GM21381 (cell line): ENCODE results near the gene CRYBA2.
A peak's percentile ranks its signal among the peaks of the same experiment; 100 is the strongest.

Experiments
- ATAC-seq: cut with Tn5 transposase; IDR thresholded peaks from one replicate; pipeline ENCODE4 v1.9.1; 2021; ENCODE audit warnings: mild to moderate bottlenecking, moderate library complexity; ENCODE audit not compliant: unreplicated experiment

Gene CRYBA2, protein sequence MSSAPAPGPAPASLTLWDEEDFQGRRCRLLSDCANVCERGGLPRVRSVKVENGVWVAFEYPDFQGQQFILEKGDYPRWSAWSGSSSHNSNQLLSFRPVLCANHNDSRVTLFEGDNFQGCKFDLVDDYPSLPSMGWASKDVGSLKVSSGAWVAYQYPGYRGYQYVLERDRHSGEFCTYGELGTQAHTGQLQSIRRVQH

DNA sequence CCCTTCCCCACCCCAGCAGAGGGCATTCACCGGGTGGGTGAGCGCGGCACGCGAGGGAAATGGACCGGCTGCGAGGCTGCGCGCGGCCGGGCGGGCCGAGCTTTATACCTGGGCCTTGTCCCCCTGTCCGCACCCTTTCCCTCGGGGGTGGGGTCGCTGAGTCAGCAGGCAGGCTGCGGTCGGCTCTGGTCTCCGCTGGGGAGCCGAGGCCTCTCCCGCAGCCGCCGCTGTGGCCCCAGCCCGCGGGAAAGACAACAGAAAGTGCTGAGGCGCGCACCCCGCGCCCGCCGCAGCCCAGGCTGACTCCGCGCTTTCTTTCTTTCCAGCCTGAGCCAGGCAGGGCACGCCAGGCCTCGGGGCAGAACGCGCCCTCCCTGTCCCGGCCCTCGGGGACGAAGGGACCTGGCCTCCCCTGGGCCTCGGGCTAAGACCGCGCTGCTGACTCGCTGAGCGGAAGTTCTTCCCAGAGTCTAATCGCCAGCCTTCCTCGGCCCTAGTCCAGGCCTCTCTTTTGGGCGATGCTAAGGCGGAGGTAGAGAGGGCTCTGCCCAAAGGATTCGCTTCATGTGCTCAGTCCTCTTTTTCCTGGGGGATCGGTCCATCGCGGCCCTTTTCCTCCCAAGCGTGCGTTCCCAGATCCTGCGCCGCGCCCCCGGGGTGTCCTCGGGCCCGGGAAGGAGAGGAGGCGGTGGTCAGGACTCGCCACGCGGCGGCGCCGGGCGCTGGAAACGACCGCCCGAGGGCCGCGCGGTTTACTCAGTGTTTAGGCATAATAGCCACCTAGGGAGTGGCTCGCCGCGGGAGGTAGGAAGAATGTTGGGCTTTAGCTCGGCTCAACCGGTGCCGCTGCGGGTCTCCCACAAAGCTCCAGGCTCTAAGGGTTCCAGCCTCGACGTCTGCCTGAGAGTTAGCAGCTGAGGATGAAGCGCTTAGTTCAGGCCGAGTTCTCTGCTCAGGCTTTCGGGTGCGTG, at the start of gene CRYBA2:
TSS of gene CRYBA2 (minus strand) at position 78 of the 971 bp plus-strand sequence. CDS start 246 bp downstream, outside the sequence.
- ATAC-seq: no peak

DNA sequence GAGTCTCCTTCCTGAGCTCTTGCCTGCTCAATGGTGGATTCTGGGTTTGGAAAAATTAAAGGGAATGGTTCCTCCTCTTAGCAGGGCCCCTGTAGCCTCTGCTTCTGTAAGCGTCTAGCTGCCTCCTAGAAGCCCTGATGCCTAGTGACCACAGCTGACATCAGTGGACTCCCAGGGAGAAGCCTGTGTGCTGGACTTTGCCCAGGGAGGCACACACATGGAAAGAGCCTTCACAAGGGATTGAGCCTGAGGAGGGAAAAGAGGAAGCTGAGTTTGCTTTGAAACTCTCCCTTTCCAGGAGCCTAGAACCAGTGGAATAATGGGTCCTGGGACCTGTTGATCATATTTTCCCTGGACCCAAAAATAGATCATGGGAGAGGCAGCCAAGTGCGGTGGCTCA, 49.5 kb upstream of the CRYBA2 start:
- ATAC-seq: no peak

DNA sequence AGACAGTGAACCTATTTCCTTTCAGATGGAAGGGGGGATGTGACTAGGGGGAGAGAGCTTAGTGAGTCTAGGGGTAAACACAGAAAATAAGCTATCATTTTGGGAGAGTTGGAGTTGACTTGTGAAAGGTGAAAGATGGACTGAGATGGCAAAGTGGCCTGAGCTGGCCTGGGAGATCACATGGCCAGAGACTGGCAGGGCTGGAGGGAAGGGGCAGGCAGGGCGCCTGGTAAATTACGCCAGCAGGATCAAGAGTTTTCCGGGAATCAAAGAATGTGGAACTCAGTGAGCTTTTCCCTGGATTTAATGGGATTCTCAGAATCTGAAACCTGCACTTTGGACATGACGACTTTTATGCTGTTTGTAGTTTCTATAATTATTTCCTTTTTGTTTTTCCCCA, 48.9 kb upstream of the CRYBA2 start:
- no peak for ATAC-seq

DNA sequence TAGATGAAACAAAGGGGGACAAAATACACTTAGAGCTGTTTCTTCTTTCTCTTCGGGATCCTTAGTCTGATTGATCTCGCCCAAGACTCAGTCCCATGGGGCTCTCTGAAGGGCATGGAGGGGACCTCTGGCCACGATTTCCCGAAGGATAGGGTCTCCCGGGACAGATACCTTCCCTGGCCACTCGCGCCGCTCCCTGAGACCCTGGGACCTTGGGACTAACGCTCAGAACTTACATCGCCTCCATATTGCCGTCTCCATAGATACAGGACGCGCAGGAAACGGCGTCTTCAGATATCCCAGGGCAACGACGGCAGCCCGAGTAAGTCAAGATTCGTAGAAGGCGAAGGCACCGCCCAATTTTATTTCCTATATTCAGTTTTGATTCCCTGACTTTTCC, 48.0 kb upstream of the CRYBA2 start, which contains the start of gene CFAP65:
TSS of gene CFAP65 (minus strand) at position 265 of the 400 bp plus-strand sequence. CDS start 2,468 bp downstream, outside the sequence.
- ATAC-seq: no peak

DNA sequence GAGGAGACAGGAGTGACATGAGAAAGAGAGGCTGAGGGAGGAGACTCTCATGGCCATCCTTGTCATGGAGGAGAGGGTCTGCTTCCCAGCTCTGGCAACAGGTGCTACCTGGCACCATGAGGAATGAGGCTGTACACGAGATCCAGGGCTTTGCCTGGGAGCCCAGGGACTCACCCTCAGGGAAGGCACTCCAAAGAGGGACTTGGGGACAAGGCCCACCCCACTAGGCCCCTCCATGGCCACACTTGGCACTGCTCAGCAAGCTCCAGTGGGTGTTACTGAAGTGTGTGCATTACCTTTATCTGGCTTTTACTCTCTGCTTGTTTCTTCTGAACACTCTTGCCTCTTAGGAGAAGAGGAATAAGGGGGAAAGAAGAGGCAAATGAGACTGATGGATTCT, 45.4 kb upstream of the CRYBA2 start:
- ATAC-seq: no peak

DNA sequence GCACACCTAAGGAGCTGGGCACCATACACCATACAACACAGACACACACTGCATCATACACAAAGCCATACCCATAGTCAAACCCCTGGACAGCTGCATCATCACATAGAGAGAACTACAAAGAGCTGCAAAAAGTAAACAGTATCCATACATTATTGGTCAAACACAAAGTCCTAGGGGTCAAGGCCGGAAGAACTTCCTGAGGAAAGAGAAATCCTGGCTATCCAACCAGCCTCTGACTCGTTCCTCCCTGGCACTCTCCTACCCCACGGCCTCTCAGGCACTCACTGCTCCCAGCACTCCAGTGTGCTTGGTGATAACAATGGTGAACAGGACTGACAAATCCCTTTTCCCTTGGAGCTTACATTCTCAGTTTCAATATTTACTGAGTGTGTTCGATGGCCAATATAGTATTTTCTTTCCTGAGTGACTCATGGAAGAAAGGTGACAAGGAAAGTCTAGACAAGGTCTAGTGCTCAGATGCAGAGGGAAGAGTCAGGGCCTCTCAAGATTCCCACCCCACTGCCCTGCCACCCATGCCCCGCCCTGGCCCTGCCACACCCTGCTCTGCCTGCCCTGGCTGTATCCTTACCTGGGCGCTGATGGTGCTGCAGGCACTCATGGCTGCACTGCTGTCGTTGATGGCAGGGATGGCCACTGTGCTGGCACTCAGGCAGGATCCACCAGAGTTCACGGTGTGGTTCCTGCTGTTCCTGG, 44.7 kb upstream of the CRYBA2 start:
- ATAC-seq: no peak

DNA sequence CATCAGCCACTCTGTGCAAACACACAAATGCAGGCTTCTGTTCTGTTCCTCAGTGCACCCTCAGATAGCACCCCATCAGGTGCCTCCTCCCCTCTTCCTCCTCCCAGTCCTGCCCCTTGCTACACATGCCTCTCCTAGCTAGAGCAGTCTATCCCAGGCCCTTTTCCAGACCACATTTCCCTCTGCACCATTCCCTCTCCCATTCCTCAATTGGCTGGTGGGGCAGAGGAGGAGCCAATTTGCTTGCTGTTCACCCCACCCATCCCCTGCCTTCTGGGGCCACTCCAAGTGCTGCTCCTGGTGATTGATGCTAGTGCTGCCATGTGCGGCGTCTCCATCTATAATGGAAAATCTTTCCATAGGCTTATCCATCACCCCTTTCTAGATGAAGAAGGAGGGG, 42.7 kb upstream of the CRYBA2 start:
- ATAC-seq: no peak

DNA sequence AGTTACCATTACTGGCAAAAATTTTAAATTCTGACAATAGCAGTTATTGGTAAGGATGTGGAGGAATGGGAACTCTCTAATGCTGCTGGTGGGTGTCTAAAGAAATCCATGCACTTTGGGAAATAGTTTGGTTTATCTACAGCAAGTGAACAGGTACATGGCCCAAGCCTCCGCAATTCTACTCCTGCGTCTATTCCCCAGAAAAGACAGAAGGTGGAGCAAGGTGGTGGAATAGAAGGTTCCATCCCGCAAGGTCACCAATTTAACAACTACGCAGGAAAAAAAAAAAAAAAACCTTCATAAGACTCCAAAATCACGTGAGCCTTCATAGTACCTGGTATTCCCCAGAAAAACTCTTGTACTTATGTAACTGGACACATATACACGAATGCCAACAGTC, 41.6 kb upstream of the CRYBA2 start:
- no peak for ATAC-seq

DNA sequence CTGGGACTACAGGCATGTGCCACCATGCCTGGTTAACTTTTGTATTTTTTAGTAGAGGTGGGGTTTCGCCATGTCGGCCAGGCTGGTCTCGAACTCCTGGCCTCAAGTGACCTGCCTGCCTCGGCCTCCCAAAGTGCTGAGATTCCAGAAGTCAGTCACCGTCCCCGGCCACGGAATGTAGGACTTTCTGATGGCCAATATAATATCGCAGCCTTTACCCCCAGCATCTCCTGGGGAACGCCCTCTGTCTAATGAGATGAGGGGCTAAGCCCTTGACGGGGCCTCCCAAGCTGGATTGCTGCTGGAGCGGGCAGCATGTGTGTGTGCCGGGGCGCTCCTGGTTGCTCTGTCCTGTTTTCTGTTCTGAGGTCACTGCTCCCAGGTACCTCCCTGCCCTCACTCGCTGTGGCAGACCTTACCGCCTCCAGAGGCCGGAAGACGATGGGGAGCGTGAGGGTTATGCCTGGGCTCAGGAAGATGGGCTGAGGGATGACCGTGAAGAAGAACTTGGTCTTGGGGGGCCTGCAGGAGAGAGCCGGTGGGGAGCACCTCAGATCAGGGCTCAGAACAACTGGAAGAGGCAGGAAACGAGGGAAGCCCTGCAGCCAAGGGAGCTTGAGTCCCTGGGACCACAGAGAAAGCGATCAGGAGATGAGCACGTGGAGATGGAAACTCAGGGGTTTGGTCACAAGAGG, 39.0 kb upstream of the CRYBA2 start:
- no peak for ATAC-seq

DNA sequence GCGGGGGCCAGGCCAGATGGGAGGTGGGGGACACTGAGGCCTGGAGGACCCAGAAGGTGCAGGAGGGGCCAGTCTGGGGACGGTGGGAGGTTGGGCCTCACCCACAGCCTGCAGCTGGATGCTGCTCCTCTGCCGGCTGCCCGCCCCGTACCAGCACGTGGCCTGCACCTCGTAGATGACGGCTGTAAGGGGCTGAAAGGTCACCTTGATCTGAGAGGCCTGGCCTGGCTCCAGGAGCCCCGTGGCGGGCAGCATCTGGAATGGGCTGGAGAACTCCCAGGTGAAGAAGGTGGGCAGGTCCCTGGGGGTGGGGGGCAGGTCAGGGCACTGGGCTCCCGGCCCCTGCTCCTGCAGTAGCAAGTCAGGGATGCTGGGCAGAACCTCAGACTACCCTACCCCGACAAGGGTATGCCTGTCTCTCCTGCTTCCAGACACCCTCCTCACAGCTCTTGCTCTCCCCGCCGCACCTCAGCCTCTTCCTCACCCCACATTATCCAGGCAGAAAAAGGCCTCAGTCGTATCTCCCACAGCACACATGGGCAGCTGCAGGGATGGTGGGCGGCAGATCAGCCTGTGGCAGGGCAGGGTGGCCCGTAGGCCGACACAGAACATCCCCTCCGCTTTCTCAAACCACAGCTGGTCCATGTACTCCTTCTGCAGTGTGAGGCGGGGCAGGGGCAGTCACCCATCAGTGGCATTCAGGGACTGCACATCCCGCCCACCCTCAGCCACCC, 38.0 kb upstream of the CRYBA2 start:
- no peak for ATAC-seq

DNA sequence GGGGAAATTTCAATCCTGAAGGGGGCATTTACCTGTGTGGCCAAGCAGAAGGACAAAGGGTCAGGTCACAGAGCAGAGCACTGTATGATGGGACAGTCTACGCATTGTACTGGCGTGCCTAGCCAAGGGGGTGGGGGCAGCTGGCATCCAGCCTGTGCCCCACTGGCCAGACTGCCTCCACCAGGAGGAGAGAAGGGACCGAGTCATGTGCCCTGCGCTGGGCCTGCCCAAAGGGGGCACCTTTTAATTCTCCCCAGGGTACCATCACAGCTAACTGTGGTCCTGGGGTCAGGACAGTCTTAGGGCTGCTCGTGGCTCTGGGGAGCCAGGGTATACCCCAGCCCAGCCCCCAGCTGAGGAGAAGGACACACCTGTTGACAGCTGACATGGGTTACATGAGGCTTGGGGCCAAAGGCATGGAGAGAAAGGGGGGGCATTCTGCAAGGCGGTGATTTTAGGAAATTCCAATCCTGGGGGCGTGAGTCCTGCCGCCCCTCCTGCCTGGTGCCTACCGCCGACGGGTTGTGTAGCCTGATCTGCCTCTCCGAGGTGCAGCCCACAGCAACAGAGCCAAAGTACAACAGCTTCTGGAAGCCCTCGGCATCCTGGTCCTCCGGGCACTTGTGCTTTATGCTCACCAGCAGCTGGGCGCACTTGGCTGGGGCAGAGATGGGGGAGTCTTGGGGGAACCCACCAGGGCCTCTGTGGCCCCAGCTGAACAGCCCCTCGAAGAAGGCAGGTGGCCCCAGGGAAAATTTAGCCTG, 37.1 kb upstream of the CRYBA2 start:
- no peak for ATAC-seq

DNA sequence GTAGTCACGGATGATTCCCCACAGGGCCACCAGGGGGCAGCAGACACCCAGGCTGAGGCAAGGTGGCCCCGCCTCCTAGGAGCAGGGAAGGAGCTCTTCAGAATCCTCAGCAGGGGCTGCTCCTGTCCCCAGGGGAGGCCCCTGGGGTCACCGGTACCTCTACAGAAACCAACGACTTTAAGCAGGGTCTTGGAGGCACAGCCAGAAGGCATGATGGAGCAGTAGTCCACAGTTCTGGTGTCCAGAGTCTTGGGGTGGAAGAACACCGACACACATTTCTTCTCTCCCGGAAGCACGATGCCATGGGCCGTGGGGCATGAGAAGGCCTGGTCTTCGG, 36.6 kb upstream of the CRYBA2 start:
- peak; percentile 75 for ATAC-seq

DNA sequence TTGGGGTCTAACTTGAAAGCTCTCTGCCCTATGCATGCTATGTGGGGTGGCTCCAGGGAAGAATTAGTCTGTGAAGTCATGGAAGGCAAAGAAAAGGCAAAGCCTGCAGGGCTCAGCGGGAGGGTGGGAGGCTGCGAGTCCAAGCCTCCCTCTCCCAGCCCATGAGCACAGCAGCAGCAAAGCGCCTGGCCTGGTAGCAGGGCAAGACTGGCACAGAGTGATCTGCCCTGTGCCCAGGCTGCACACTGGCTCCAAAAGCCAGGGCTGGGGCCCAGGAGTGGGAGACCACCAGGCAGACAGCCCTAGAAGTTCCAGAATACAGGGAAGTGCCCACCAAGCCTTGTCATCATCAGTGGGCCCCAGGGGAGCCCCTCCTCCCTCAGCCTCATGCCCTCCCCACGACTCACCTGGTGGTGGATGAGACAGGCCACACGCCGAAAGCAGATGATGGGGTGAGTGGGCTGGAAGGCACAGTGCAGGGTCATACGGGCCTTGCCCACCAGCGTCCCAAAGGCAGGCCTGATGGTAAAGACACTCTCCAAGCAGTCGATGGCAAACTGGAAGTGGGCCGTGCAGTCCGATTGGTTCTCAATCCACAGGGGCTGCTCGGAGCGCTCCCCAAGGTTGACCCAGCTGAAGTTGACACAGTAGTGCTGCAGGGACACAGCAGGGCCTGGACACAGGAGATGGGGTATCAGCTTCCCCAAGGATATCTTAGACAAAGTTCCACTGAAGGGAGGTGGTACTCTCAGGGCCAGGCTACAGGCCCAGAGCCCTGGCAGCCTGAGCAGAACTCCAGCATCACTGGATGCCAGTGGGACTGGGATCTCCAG, 36.0 kb upstream of the CRYBA2 start:
- ATAC-seq: no peak

DNA sequence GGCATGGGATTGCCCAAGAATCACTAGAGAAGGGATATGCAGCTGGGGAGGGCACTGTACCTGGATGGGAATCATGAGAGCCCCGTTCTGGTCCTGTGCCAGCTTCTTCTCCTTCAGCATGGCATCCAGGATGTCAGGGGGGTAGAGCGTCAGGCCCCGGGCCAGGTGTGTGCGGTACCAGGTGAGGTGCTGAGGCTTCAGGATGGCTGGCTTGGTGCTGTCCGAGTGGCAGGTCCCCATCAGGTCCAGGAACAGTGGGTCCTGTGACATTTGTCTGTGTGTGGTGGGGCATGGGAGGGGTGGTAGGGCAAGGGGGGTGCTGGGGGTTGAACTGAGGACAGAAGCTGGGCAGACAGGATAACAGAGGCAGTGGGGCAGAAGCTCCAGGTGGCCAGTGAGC, 34.9 kb upstream of the CRYBA2 start:
- no peak for ATAC-seq

DNA sequence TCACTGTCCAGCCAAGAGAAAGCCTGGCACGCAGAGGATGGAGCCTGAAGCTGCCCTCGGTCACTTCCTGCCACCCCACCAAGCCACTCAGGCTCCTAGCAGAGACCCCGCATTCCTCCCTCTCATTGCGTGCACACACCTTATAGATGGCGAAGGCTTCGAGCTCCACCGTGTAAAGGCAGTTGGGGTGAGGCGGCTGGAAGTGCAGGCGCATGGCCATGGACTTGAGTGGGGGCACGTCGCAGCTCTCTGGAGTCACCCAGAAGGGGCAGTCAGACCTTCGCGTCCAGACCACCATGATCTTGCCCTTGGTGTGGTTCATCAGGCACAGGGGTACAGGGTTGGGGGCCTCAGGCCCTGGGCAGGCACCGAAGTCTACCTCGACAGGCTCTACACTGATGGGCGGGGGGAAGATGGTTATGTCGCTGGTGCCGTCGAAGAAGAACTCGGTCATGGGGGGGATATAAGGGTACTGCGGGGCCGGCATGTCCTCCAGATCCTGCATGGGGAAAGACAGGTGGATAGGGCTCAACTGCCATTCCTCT, 34.4 kb upstream of the CRYBA2 start:
- no peak for ATAC-seq

DNA sequence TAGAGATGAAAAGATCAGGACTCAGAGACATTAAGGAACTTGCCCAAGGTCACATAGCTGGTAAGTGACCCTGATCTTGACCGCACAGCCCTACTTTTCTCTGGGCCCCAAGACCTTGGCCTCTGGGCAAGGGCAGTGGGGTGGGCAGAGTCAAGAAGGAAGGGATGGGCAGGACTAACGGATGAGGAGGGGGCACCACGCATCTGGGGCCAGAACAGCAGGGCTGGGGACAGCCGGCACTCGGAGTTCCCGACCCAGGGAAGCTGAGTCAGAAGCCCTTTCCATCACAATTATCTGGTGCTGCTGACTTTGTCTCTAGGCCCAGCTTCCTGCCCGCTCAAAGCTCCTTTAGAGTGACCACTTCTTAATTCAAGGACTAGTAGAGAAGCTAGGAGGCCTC, 33.7 kb upstream of the CRYBA2 start:
- ATAC-seq: no peak

DNA sequence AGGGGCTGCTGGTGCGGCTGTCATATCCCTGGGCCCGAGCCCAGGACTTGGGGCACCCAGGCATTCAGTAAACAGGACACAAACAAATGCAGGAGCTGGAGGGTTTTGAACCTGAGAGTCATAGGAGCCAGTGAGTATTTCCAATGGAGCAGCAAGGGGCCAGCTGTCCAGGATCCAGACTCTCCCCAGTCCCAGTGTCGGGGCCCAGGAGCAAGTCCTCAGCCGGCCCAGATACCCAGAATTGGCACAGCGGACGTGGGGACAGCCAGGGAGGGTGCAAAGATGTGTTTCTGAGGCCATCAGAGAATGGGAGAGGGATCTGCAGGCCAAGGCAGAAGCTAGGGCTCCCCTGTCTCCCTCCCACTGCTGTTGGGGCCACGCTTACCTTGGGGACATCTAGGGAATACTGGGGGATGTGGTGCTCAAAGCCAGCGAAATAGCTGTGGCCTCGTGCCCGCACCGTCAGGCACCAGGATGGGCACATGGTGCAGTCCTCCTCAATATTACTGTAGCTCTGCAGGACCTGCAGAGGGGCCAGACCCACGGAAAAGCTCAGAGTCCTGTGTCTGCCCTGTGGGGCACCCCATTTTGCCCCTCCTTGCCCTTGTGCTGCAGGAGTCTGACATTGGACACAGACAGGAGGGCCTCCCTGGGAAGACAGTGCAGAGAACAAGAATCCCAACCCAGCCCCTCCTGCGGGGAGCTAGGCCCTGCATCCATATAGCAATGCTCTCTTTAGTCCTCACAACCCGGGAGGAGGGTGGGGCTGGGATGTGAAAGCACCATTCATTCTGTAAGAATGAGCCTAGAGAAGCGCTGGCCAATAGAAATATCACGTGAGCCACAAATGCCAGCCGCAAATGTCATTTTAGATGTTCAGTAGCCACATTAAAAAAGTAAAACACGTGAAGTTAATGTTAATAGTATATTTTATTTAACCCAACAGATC, 32.7 kb upstream of the CRYBA2 start:
- no peak for ATAC-seq
